GM12875 (cell line): ENCODE results near the gene NNAT.
A peak's percentile ranks its signal among the peaks of the same experiment; 100 is the strongest.

Experiments
- H3K4me3 ChIP-seq: one replicate; pipeline ENCODE4 v1.5.1; 2011; ENCODE audit warnings: low read depth, low read length, control low read depth
- TF ChIP-seq, protein P1 (sequence below): IDR thresholded peaks from 2 replicates; pipeline ENCODE4 v1.5.1; 2011; ENCODE audit warnings: low read depth, mild to moderate bottlenecking, control low read depth, inconsistent platforms, low read length, moderate library complexity, borderline replicate concordance; ENCODE audit not compliant: insufficient read depth

Gene NNAT

DNA sequence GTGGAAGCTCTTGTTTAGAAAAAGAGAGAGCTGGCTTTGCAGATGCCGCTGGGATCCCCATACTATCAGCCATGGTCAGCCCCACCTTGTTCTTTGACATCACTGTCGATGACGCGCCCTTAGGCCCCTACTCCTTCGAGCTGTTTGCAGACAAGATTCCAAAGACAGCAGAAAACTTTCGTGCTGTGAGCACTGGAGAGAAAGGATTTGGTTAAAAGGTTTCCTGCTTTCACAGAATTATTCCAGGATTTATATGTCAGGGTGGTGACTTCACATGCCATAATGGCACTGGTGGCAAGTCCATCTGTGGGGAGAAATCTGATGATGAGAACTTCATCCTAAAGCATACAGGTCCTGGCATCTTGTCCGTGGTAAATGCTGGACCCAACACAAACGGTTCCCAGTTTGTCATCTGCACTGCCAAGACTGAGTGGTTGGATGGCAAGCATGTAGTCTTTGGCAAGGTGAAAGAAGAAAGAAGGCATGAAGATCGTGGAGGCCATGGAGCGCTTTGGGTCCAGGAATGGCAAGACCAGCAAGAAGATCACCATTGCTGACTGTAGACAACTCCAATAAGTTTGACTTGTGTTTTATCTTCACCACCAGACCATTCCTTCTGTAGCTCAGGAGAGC is 9.0 kb downstream of the NNAT start:
- TF ChIP-seq, protein P1, sequence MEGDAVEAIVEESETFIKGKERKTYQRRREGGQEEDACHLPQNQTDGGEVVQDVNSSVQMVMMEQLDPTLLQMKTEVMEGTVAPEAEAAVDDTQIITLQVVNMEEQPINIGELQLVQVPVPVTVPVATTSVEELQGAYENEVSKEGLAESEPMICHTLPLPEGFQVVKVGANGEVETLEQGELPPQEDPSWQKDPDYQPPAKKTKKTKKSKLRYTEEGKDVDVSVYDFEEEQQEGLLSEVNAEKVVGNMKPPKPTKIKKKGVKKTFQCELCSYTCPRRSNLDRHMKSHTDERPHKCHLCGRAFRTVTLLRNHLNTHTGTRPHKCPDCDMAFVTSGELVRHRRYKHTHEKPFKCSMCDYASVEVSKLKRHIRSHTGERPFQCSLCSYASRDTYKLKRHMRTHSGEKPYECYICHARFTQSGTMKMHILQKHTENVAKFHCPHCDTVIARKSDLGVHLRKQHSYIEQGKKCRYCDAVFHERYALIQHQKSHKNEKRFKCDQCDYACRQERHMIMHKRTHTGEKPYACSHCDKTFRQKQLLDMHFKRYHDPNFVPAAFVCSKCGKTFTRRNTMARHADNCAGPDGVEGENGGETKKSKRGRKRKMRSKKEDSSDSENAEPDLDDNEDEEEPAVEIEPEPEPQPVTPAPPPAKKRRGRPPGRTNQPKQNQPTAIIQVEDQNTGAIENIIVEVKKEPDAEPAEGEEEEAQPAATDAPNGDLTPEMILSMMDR: no peak
- no peak overlapping the region for H3K4me3 ChIP-seq

GRCh38 chr20:37530696-37531095 is 9.6 kb downstream of the NNAT start:
- TF ChIP-seq, protein P1: no peak
- H3K4me3 ChIP-seq: no peak overlapping the region

DNA sequence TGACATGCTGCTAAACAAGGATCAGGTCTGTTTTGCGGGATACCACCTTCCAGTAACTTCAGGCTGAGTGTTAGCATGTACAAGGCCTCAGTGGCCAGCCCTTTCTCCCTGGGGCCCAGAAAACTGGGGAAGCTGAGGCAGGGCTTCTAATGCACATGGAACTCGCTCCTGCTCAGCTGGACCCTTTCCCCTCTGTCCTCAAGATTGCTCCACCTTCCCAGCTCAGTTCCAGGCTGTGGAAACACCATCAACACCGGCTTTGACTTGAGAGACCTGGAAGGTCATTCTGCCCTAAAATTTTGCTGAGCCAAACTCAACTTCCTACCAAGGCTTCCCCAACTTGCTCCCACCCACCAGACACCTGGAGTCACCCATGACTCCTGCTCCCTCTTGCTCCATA is 10.8 kb downstream of the NNAT start:
- TF ChIP-seq, protein P1: no peak

GRCh38 chr20:37533154-37533715 is 12.2 kb downstream of the NNAT start:
- H3K4me3 ChIP-seq: no peak overlapping the region
- TF ChIP-seq, protein P1: no peak

More for the DNA sequence above, 10.8 kb downstream of the NNAT start:
- no peak overlapping the region for H3K4me3 ChIP-seq

GRCh38 chr20:37534401-37535157 is 13.5 kb downstream of the NNAT start:
- H3K4me3 ChIP-seq: no peak overlapping the region
- TF ChIP-seq, protein P1: peak; percentile 61

DNA sequence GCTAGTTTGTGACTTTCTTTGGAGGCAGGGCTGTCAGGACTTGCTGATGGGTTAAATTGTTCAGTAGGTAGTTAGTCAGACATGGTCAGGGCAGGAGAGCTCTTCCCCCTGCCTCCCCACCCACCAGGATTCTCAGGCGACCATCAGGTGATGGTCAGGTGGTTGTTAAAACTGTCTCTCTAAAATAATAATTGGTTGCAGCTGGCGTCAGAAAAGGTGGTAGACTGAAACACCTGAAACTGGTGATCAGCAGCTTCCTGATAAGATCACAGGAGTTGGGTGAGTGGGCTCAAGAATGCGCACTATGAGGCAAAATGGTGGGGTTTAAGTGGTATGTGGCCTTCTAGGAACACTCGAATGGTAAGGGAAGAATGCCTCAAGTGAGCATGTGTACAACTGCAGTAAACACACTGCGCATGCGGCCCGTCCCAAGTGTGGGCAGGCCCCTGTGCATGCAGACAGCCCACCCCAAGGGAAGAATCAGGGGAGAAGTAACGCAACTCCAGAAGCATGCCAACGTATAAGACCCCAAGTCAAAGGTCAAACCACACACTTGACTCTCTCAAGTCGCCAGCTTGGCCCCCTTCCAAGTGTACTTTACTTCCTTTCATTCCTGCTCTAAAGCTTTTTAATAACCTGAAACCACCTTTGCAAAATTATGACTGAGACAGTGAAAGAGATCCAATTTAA is 14.5 kb downstream of the NNAT start:
- H3K4me3 ChIP-seq: no peak overlapping the region
- TF ChIP-seq, protein P1: no peak
